Gastrocnemius medialis (tissue), 4 donors: ENCODE results near the gene RNF181. TPM values are rescaled to one million over a fixed set of nuclear protein-coding genes. Genes with fewer than 3 reads are reported as not detected.
A peak's percentile ranks its signal among the peaks of the same experiment; 100 is the strongest.

Experiments
- ATAC-seq, 2 donors: fragments of 150-250 bp; one replicate each; pipeline ENCODE4 v1.9.1; 2016
- DNase-seq, 2 donors: peaks; one replicate each; pipeline ENCODE4 v3.0.0-alpha.2; 2019
- H3K27ac ChIP-seq, 4 donors: fragments of 200-600 bp; sonication (generic); 1 replicate in 1 of 4; 2 replicates in 3 of 4; pipeline ENCODE4 v1.5.1; 2016 to 2018; ENCODE audit warnings: mild to moderate bottlenecking in 2 of 4, moderate library complexity in 1 of 4
- H3K27me3 ChIP-seq, 3 donors: fragments of 200-600 bp; sonication (generic) in 2 of 3; 1 replicate in 1 of 3; 2 replicates in 2 of 3; pipeline versions ENCODE4 v1.5.1 to v1.6.0; 2016 to 2019; ENCODE audit warnings: mild to moderate bottlenecking in 1 of 3, moderate library complexity in 1 of 3
- H3K36me3 ChIP-seq, 2 donors: fragments of 200-600 bp; sonication (generic) in 1 of 2; one replicate each; pipeline ENCODE4 v1.5.1; 2017 to 2018
- H3K4me1 ChIP-seq, 2 donors: fragments of 200-600 bp; sonication (generic) in 1 of 2; one replicate each; pipeline ENCODE4 v1.5.1; 2016 to 2017; ENCODE audit warnings: mild to moderate bottlenecking in 2 of 2
- H3K4me3 ChIP-seq, 4 donors: fragments of 200-600 bp; sonication (generic) in 3 of 4; 1 replicate in 1 of 4; 2 replicates in 3 of 4; pipeline ENCODE4 v1.5.1; 2016 to 2019; ENCODE audit warnings: mild to moderate bottlenecking in 2 of 4
- H3K9me3 ChIP-seq, 3 donors: fragments of 200-600 bp; sonication (generic) in 2 of 3; 1 replicate in 1 of 3; 2 replicates in 2 of 3; pipeline ENCODE4 v1.5.1; 2016 to 2019
- POLR2A ChIP-seq, 2 donors: fragments of 450-650 bp; IDR thresholded peaks; one replicate each; pipeline ENCODE4 v1.6.1; 2017; ENCODE audit warnings: antibody characterized with exemption in 2 of 2, mild to moderate bottlenecking in 2 of 2, moderate library complexity in 2 of 2
- in situ Hi-C, 4 donors: fragments of 200-750 bp; cut with MboI; loops; one replicate each; pipeline versions ENCODE4 v1.15.0 to v1.8.0; 2017; ENCODE audit warnings: low sequenced_read_pairs in 4 of 4
- intact Hi-C: fragments of 100-400 bp; cut with DNase I; formaldehyde crosslinking; loops from one replicate; pipeline ENCODE4 v1.15.1; 2023; ENCODE audit warnings: low total_unique reads
- total RNA-seq, 4 donors: library from RNA; depleted of rRNA; stranded (reverse); fragments of >200 nt; gene quantifications; one replicate each; pipeline versions ENCODE4 v1.1.0 to v1.2.3, GENCODE V29; 2016
- TF ChIP-seq, protein P1 (sequence below), 5 experiments: fragments of 450-650 bp in 3 of 5; fragments of 200-600 bp in 2 of 5; sonication (generic) in 2 of 5; IDR thresholded peaks in 4 of 5; conservative IDR thresholded peaks in 1 of 5; 1 replicate in 4 of 5; 2 replicates in 1 of 5; pipeline ENCODE4 v1.5.1; 2016 to 2019; ENCODE audit warnings: antibody characterized with exemption in 5 of 5, mild to moderate bottlenecking in 3 of 5, moderate library complexity in 3 of 5

Gene RNF181
- total RNA-seq, 4 donors from 2014 or later, result 207 to 235 (median 215) TPM

DNA sequence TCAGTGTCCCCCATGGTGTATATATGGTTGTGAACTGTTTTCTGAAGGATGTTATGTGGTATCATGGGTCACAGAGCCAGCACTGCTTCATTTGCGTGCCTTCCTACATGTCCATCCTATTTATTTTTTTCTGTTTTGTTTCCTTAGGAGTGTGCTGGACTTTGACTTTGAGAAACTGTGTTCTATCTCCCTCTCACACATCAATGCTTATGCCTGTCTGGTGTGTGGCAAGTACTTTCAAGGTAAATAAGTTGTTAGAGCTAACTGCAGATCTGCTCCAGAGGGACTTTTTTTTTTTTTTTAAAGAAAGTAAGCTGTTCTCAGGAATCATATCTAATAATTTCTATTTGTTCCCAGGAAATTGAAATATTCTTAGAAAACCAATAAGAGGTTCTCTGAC, 25.8 kb downstream of the RNF181 start:
- Histone ChIP-seq H3K4me1 (peaks cover 19 to 25% of the 10 kb centered on the region in 2 donors), H3K36me3 (peaks cover 6 to 75% of the 10 kb centered on the region in 2 donors), H3K27ac (no peak overlapping the region), H3K27me3 (no peaks in the 10 kb centered on the region), H3K4me3 (no peak overlapping the region), H3K9me3 (no peaks in the 10 kb centered on the region)
- intact Hi-C loops (no loop called here), in situ Hi-C loops (loop anchor here in 1 of 4 donors (10.0 kb wide), 1 partner anchor 463 kb away; no protein-coding TSS in a partner anchor)
- no peak for ATAC-seq
- TF ChIP-seq, protein P1, sequence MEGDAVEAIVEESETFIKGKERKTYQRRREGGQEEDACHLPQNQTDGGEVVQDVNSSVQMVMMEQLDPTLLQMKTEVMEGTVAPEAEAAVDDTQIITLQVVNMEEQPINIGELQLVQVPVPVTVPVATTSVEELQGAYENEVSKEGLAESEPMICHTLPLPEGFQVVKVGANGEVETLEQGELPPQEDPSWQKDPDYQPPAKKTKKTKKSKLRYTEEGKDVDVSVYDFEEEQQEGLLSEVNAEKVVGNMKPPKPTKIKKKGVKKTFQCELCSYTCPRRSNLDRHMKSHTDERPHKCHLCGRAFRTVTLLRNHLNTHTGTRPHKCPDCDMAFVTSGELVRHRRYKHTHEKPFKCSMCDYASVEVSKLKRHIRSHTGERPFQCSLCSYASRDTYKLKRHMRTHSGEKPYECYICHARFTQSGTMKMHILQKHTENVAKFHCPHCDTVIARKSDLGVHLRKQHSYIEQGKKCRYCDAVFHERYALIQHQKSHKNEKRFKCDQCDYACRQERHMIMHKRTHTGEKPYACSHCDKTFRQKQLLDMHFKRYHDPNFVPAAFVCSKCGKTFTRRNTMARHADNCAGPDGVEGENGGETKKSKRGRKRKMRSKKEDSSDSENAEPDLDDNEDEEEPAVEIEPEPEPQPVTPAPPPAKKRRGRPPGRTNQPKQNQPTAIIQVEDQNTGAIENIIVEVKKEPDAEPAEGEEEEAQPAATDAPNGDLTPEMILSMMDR (IDR thresholded peaks at IDR 0.05 in 4 of 5, conservative IDR thresholded peaks at IDR 0.05 in 1 of 5), result no peak
- no peak for TF ChIP-seq POLR2A (IDR thresholded peaks at IDR 0.05)
- DNase-seq, result no peak

DNA sequence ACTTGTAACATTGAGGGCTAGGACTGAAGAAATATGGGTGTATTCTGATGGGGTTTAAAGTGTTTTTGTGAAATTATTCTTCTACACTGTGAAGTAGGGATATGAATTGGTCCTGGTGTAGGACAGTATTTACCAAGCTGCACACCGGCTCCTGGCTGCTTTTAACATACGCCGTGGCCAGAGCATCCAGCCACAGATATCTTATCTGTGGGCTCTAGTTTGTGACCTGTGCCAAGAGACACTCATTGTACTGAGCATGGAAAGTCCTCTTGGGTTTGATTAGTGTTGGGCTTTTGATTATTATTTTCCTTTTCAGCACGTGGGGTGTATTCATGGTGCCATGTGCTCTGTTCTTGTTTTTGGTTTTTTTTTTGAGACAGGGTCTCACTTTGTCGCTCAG, 28.4 kb downstream of the RNF181 start:
- no peak for TF ChIP-seq POLR2A (IDR thresholded peaks at IDR 0.05)
- TF ChIP-seq, protein P1 (IDR thresholded peaks at IDR 0.05 in 4 of 5, conservative IDR thresholded peaks at IDR 0.05 in 1 of 5), result no peak
- intact Hi-C loops, result no loop called here
- H3K4me3 ChIP-seq, result no peak overlapping the region
- no peaks in the 10 kb centered on the region for H3K27me3 ChIP-seq
- ATAC-seq, result no peak
- in situ Hi-C loops, result loop anchor here in 1 of 4 donors (10.0 kb wide), 1 partner anchor 461 kb away; no protein-coding TSS in a partner anchor
- peaks cover 0 to 5% of the 10 kb centered on the region in 2 donors for H3K4me1 ChIP-seq
- no peak for DNase-seq
- H3K27ac ChIP-seq, result no peak overlapping the region
- peaks cover 6 to 100% of the 10 kb centered on the region in 2 donors for H3K36me3 ChIP-seq
- H3K9me3 ChIP-seq, result no peaks in the 10 kb centered on the region

DNA sequence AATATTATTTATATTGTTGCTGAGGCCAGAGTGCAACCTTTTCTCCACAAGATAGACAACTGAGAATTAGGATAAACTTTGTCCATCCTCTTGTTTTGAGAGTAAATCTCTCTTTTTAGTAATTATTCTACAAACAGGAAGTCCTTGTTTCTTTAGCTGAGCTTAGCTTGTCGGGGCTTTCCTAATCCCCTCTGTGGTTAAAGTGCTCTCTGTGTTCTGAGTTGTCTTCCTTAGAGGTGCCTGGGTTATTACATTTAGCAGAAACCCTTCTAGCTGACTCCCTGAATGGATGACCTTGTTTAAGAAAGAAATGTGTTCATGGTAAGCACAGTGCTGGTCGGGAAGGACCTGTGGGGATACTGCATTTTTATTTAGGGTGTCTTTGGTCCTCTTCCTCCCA, 33.1 kb downstream of the RNF181 start:
- no peaks in the 10 kb centered on the region for H3K4me1 ChIP-seq
- no peak for TF ChIP-seq POLR2A (IDR thresholded peaks at IDR 0.05)
- intact Hi-C loops (no loop called here), in situ Hi-C loops (loop anchor here (10.0 to 25.0 kb wide), 2 partner anchors 456 to 459 kb away; no protein-coding TSS in a partner anchor)
- H3K27me3 ChIP-seq, result no peaks in the 10 kb centered on the region
- H3K4me3 ChIP-seq, result no peak overlapping the region
- H3K36me3 ChIP-seq, result peaks cover 0 to 95% of the 10 kb centered on the region in 2 donors
- no peak overlapping the region for H3K27ac ChIP-seq
- DNase-seq (no peak), ATAC-seq (no peak)
- no peaks in the 10 kb centered on the region for H3K9me3 ChIP-seq

DNA sequence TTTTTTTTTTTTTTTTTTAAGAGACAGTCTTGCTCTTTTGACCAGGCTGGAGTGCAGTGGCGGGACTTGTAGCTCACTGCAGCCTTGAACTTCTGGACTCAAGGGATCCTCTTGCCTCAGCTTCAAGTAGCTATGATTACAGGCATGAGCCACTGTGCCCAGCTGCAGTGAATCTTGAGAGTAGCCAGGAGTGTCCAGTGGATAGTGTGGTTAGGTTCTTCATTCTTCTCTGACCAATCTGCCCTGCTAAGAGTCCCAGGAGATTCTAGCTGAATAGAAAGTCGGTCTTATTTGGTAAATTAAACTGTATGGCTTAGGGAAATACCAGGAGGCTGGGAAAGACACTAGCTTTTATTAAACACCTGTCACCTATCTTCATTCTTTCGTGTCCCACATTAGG, 35.8 kb downstream of the RNF181 start:
- TF ChIP-seq, protein P1 (IDR thresholded peaks at IDR 0.05 in 4 of 5, conservative IDR thresholded peaks at IDR 0.05 in 1 of 5), result no peak
- TF ChIP-seq POLR2A (IDR thresholded peaks at IDR 0.05), result no peak
- no peak for DNase-seq
- in situ Hi-C loops (loop anchor here (10.0 to 25.0 kb wide), 3 partner anchors 93 to 456 kb away; no protein-coding TSS in a partner anchor), intact Hi-C loops (loop anchor here (10.0 kb wide), 1 partner anchor 443 kb away; no protein-coding TSS in a partner anchor)
- no peak for ATAC-seq
- Histone ChIP-seq H3K4me1 (no peaks in the 10 kb centered on the region), H3K4me3 (no peak overlapping the region), H3K27me3 (no peaks in the 10 kb centered on the region), H3K36me3 (peaks cover 0 to 91% of the 10 kb centered on the region in 2 donors), H3K9me3 (no peaks in the 10 kb centered on the region), H3K27ac (no peak overlapping the region)

DNA sequence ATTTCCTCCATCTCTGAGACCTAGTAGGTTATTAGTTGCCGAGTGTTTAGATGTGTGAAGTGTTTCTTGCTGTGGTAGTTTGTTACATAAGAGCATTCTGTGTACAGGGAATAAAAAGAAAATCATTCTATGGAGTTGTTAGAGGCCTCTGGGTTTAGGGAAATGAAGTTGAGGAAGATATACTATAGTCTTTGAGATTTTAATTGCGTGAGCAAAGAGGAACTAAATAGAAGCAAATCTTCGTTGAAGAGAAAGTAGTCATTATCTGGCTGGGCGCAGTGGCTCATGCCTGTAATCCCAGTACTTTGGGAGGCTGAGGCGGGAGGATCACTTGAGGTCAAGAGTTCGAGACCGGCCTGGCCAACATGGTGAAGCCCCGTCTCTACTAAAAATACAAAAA, 39.5 kb downstream of the RNF181 start:
- H3K36me3 ChIP-seq, result peaks cover 3 to 85% of the 10 kb centered on the region in 2 donors
- no peaks in the 10 kb centered on the region for H3K9me3 ChIP-seq
- TF ChIP-seq, protein P1 (IDR thresholded peaks at IDR 0.05 in 4 of 5, conservative IDR thresholded peaks at IDR 0.05 in 1 of 5), result no peak
- TF ChIP-seq POLR2A (IDR thresholded peaks at IDR 0.05), result no peak
- ATAC-seq (no peak), DNase-seq (peak in 1 of 2 donors; percentile 4)
- peak overlapping the region in 1 of 4 donors; percentile 1 for H3K27ac ChIP-seq
- intact Hi-C loops (loop anchor here (10.0 kb wide), 1 partner anchor 440 kb away; no protein-coding TSS in a partner anchor), in situ Hi-C loops (loop anchor here (5.0 to 25.0 kb wide), 6 partner anchors 90 to 452 kb away; no protein-coding TSS in a partner anchor)
- no peak overlapping the region for H3K4me3 ChIP-seq
- H3K4me1 ChIP-seq, result no peaks in the 10 kb centered on the region
- H3K27me3 ChIP-seq, result no peaks in the 10 kb centered on the region
